Astrocyte of the hippocampus (primary cell): ENCODE measurements around the gene ATXN1.
"Not testable (repeated sequence)": the region's sequence is repeated elsewhere in the genome, so short reads cannot be mapped to it uniquely, and the experiment has no call there.

ENCODE experiments used
- DNase-seq: peaks from one replicate; pipeline ENCODE4 v3.0.0; 2011; ENCODE audit warnings: low read depth, low spot score

The ATXN1 gene

DNA sequence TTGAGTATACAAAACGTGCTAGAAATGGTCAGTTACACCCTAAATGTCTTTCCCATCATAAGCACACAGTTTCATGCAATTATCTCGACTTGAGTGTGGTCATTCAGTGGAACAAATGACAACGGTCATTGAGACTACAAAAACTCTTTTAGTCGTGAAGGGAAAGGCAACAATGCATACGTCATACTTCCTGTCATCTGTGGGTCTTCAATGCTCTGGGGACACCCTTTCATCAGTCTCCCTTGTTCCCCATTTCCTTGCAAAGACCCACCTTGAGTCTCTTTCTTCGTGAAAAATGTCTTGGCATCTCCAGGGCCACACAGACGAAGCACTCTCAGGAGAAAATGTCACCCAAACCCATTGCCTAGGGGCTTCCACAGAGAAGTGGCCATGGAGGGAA, 284.4 kb downstream of the ATXN1 start:
- DNase-seq: no peak

DNA sequence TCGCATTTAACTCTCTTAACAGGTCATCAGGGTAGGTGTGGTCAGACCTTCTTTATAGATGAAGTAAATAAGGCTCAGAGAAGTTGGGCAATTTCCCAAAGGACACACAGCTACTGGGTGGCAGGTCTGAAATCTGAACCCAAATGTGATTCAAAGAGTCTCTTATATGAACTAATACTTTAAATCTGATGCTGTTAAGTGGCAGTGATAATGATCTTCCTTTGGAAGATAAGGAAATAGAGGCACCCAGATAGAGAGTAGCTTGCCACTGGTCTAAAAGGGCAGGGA, 285.8 kb downstream of the ATXN1 start:
- DNase-seq: no peak

DNA sequence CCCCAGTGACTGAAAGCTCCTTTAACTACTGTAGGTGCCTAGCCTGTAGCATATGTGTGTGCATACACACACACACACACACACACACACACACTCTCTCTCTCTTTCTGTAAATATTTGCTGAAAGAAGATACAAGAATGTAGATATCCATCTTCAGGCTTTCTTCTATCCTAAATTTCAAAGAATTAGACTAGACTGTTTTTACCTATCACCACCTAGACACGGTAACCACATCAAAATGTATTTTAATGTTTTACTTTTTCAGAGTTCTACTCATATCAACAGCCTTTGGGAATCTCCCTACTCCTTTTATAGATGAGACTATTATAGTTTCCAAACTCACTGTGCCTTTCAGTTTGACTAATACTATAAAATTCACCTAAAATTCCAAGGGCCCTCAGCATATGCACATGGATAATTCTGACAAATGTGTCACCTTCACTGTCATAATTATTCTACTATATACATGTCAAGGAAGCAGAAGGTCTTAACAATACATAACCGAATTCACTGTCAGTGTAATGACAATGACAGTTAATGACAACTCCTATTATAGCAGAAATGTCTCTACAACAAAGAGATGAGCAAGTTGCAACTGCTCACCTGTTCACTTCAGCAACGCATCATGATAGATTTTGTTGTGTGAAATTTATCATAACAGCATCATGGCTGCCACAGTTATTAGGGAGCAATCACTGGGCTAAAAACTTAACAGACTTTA, 286.3 kb downstream of the ATXN1 start:
- no peak for DNase-seq

DNA sequence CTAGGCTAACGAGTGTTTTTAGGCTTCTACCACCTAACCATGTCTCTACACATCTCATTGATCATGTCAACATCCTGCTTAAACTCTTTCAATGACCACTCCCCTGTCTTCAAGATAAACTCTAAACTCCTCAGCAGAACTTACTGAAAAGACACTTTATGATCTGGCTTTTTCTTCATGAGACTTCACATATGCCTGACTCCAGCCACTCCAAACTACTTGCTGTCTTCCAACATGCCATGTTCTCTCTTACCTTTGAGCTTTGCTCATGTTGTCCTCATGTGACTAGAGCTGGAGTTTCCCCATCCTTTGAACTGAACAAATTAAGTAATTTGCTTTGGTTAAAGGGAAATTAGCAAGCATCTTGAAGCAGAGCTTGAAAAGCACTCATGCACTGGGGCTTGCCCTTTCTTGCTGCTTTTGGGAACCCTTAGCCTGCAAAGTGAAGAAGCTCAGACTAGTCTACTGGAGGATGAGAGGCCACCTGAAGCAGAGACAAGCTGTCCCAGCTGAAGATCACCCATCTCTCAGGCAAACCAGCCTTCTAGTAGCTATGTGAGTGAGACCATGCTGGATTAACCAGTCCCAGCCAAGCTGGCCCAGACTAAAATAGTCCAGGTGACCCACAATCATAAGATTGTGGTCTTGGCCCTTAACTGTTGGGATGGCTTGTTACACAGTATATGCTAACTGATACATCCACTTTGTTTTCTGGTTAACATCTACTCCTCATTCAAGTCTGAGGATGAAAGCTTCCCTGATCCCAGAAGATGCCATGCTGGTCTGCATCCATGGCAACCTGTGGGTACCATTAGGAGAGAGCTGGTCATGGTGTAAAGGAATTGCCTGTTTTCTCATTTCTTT, 287.1 kb downstream of the ATXN1 start:
- DNase-seq: no peak

DNA sequence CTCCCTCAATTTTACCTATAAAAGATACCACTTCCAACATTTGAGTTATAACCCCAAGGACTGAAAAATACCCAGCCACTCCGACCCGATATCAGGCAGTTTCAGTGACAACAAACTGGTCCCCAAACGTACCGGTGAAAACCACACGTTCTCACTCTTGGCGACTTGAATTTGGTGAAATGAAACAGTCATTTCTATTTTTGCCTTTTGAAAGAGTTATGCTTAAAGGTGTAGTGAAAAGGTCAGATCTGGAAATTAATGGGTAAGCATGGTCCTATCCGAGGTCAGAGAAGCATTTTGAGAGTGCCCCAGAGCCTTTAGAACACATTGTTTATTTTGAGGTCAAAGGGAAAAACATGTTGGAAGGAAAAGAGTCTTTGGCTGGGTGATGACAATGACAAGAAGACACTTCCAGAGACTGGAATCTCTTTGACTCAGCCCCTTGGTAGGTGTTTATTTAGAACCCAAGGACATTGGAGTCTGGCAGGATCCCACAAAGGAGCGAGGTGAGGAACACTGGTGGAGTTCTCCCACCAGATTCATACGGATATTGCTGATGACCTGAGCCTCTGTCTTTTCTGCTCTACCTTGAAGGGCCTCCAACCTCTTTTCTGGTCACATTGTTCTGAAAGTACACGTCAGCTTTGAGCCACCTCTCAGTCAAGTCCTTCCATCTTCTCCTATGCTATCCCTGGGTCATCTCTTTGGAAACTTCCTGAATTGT, 287.9 kb downstream of the ATXN1 start:
- DNase-seq: no peak

DNA sequence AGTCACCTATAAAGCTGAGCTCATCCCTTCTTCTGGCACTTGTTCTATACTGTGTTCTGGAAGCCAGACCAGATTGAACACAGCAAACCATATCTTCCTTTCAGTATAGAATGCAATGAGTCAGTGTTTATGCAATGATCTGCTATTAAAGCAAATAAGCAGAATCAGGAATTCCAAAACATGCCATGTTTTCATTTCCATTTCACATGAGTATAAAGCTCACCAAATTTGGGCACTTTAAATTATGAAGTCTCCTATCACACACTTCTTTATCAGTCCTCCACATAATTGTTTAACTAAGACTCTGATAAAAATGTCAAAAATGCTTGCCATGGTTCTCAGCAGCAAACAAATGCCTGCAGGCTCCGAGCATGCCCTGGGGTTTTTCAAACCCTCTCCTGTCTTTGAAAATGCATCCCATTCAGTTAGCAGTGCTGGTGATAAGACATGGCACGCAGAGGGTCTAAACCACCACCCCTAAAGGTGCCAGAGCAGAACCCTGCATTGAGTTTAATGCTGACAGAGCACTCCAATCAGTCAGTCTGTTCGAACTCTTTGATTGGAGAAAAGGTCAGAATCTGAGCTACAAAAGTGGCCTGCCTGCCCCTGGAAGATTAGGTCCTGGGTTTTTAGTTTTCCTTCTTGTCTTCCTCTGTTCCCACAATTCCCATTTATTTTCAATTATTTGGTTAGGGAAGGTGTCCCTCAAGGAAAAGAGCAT, 288.8 kb downstream of the ATXN1 start:
- peak; percentile 50 for DNase-seq

DNA sequence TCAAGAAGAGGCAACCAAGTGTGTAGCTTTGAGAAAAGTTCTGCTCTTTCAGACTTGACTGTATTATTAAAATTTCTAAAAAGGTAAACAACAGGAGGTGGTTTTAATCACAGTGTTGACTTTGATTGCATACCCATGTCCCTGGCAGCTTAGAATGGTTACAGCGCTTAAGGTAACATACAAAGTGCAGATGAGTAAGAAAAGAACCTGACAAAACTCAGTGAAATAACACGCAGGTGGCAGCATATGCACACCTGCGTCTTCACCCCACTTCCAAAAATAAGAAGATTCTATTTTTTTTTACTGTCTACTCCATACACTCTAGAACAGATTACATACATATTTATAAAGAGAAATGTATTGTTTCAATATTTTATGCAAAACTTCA, 289.4 kb downstream of the ATXN1 start:
- no peak for DNase-seq

DNA sequence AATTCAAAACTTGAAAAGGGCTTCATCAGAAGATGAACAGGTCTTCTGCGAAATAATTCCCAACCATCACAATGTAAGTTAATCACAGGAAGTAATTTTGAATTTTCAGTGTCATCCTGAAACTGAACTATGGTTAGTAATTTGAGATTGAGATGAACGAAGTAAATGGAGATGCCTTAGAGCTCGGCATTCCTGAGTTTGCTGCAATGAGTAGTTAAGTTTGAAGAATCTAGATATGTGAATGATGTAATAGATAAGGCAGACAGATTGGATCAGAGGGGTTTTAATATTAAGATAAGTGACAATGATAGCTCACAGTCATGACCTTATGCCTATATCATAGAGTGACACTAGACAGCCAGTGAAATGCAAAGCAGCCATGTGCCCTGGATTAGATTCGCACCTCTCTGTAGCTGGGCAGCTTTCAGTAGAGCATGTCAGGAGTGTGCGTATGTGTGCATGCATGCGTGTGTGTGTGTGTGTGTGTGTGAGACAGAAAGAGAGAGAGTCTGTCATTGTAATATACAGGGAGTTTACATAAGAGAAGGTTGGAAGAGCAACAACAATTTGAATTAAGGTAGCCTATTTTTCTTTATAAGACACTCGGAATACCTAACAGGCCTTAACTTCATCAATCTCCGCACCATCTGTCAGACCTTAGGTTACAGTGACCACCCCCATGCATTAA, 289.9 kb downstream of the ATXN1 start:
- DNase-seq: peak; percentile 5

DNA sequence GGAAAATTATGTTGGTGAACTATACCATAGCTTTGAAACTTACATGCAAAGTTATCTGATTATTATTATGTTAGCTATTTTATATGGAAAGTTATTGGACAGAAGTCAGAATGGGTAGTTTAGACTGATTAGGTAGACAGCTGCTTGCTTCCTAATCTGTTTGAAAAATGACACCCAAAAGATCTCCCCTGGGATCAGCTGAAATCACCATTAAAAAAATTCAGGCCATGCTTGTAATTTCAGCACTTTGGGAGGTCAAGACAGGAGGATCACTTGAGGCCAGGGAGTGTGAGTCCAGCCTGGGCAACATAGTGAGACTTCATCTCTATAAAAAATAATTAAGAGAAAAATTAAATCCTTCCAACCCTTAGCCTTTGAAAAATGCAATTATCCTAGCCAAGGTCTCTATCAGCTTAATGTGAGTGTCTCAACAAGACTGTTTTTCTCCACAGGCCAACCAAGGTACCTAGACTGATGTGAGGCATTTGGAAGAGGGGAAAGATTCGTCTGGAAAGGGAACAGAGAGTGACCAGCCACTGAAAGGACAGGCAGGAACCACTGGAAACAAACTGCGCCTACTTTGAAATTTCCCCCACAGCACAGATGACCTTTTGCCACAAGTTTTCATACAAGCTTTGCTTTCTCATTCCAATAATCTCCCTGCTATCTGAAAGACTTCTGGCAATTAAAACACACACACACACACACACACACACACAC, 290.6 kb downstream of the ATXN1 start:
- DNase-seq: no peak

DNA sequence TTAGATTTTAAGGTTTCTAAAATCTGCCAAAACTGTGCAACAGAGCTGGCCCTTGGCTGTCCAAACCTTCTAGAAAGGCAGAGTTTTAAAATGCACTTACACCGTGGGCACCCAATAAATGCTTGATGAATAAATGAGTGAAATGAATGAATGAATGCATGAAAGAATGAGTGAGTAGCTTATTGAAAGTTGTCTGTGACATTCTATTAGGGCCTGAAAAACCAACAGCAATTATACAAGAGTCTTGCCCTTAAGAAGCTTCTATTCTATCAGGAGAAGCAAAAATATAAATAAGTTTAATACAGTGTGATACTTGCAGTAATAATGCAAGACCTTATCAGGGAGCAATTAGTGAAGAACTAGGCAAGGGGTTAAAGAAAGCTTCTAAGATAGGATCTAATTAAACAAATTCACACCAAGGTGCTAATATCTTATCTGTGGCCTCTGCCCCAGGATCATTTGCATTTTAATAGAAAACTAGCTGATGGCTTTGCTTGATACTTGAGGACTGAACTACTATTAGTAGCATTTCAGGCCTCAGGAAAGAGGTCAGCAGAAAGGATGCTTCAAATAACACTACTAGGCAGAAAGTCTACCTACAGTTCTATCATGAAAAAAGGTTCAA, 292.2 kb downstream of the ATXN1 start:
- DNase-seq: no peak

DNA sequence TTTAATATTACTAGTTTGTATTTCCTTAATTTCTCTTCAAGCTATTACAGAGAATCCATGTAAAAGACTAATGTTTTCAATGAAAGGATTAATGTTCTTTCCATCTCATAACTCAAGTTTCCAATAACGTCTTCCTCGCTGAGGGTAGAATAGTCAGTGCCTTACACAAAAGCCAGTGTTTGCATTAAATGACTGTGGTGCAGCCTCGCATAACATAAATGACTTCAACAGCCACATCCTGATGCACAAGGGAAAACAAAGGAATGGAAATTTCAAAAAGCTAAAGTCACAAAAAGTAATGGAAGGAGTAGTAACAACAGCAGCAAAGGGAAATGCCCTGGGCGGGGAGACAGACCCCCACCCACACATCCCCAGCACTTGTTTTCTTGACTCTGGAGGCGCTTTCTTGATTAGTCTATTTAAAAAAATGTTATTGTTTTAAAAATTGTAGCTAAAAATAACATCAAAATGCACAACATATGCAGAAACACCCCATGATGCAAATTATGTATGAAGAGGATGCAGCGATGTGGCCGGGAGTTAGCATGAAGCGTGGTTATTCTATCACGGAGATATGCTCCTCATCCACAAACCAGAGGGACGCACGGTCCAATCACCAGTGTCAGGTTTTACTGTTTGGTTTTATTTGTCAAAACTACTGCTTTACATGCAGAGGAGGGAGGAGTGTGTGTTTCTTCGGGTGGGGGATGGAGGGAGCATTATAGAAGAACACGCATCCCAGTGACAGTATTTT, 294.3 kb downstream of the ATXN1 start:
- DNase-seq: peak; percentile 19

DNA sequence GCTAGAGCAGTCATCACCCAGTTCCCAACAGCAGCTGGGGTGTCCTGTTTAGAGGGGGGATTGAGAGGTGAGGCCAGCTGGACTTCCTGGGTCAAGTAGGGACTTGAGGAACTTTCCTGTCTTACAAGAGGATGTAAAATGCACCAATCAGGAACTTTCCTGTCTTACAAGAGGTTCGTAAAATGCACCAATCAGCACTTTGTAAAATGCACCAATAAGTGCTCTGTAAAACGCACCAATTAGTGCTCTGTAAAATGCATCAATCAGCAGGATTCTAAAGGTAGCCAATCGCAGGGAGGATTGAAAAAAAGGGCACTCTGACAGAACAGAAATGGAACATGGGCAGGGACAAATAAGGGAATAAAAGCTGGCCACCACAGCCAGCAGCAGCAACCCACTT, 297.2 kb downstream of the ATXN1 start:
- no peak for DNase-seq

DNA sequence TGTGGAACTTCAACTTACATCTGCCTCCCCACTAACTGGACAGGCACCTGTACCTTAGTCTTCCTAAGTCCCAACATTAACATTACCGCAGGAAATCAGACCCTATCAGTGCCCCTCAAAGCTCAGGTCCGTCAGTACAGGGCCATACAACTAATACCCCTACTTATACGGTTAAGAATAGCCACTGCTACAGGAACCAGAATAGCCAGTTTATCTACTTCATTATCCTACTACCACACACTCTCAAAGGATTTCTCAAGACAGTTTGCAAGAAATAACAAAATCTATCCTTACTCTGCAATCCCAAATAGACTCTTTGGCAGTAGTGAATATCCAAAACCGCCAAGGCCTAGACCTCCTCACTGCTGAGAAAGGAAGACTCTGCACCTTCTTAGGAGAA, 298.0 kb downstream of the ATXN1 start:
- DNase-seq: not testable (repeated sequence)

DNA sequence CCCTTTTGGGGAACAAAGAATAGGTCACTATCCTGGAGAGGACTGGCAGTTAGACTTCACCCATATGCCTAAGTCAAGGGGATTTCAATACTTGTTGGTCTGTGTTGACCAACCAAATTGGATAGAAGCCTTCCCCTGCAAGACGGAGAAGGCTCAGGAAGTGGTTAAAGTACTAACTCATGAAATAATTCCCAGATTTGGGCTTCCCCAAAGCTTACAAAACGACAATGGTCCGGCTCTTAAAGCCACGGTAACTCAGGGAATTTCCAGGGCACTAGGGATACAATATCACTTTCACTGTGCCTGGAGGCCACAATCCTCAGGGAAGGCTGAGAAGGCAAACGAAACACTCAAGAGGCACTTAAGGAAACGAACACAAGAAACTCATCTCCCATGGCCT, 299.8 kb downstream of the ATXN1 start:
- DNase-seq: no peak

DNA sequence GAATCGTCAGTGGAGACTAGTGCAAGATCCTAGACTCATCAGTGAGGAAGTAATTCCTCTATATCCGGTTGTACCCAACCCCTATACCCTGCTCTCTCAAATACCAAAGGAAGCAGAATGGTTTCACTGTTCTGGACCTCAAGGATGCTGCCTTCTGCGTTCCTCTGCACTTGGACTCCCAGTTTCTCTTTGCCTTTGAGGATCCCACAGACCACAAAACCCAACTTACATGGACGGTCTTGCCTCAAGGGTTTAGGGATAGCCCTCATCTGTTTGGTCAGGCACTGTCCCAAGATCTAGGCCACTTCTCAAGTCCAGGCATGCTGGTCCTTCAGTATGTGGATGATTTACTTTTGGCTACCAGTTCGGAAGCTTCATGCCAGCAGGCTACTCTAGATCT, 301.8 kb downstream of the ATXN1 start:
- DNase-seq: not testable (repeated sequence)

DNA sequence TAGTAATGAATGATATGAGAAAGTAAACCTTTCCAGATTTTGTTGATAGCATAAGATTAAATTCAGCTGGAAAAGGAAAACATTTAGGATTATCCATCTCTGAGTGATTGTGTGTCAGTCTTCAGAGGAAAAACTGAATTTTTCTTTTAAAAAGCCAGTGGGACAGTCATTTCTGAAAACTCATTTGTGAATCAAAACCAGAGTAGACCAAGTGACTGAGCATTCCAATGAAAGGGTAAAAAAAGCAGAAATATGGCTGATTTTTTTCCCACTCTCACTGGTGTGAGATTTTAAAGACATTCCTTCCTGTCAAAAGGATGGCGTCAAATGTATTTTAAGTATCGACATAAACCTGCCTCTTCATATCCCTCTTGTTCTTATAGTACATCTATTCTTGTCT, 308.9 kb downstream of the ATXN1 start:
- no peak for DNase-seq

DNA sequence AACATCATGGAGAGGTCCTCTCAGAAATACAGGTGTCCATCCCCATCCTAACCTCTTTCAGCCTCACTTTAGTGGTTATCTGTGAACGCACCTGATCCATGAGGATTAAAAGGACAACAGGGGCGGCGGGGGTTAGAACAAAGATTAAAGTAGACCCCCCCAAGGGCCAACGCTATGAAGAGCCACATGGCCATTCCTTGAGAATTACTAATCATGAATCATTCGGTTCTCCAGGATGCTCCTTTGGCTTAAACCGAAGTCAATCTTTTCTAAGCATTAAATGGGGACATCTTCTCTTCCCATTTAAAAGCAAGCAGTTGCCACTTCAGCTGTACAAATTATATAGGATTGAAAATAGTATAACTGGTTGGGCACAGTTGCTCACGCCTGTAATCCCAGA, 310.4 kb downstream of the ATXN1 start:
- DNase-seq: no peak

DNA sequence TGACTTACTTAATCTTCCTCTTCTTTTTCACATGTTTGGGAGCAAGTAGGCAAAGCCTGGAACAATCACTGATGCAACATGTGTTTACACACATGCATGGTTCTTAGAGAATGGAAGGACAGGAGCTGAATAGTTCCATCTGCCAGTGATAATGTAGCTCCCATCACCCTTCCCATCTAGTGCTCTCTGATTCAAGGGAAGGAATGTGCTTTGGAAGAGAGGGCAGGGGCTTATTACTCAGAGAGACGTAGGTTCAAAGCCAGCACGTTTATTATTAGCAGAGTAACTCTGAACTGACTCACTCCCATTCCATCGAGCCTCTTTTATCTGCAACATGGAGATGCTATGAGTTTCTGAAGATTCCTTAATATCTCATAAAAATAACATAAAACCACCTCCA, 311.0 kb downstream of the ATXN1 start:
- peak; percentile 57 for DNase-seq

DNA sequence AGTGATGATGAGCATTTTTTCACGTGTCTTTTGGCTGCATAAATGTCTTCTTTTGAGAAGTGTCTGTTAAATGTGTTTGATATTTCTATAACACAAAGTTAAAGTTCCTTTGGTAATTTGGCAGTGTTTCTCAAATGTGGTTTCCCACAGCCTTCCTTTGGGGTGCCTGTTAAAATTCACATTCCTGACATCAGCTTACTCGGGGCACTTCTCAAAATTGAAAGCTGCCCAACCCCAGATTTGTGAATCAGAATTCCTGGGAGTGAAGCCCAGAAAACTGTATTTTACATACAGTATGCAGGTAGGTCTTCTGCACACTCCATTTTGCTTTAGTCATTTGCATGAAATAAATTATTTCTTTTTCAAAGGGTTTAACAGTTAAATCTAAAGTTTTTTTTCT, 315.0 kb downstream of the ATXN1 start:
- DNase-seq: peak; percentile 77

DNA sequence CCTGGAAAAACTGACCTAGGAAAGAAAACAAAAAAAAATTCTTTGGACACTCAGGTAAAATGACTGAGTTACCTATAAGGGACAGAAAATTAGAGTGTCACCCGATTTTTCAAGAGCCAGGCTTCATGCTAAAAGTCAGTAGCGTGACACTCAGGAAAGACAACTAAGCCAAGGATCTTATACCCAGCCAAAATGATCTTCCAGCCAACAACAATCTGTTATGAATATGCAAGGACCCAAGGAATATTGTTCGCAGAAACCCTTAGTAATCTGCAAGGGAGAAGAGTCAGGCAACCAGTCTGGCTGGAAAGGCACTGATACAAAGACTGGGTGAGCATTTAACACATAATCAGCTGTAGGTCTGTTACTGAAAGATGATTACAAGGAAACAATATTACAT, 319.2 kb downstream of the ATXN1 start:
- DNase-seq: no peak
